Right atrium auricular region (tissue), 2 donors: ENCODE measurements around the gene CCDC71L. TPM values are rescaled to one million over a fixed set of nuclear protein-coding genes. Genes with fewer than 3 reads are reported as not detected.

ENCODE experiments used
- DNase-seq: peaks from one replicate; pipeline ENCODE4 v3.0.0-alpha.2; 2019; ENCODE audit warnings: low spot score
- H3K27ac ChIP-seq, 2 donors: fragments of 200-600 bp; sonication (generic); 1 replicate in 1 of 2; 2 replicates in 1 of 2; pipeline ENCODE4 v1.5.1; 2016 to 2019
- H3K27me3 ChIP-seq, 2 donors: fragments of 200-600 bp; sonication (generic); one replicate each; pipeline versions ENCODE4 v1.5.1 to v1.6.0; 2017 to 2019
- H3K36me3 ChIP-seq: fragments of 200-600 bp; sonication (generic); one replicate; pipeline ENCODE4 v1.5.1; 2016
- H3K4me1 ChIP-seq, 2 donors: fragments of 200-600 bp; sonication (generic); one replicate each; pipeline versions ENCODE4 v1.5.1 to v1.6.0; 2017 to 2019
- H3K4me3 ChIP-seq, 2 donors: fragments of 200-600 bp; sonication (generic); 1 replicate in 1 of 2; 2 replicates in 1 of 2; pipeline ENCODE4 v1.5.1; 2017 to 2019; ENCODE audit warnings: mild to moderate bottlenecking in 1 of 2, moderate library complexity in 1 of 2
- H3K9me3 ChIP-seq, 2 donors: fragments of 200-600 bp; sonication (generic); one replicate each; pipeline ENCODE4 v1.5.1; 2019
- total RNA-seq, 2 donors: library from RNA; depleted of rRNA; stranded (reverse); fragments of >200 nt; gene quantifications; one replicate each; pipeline ENCODE4 v1.1.0, GENCODE V29; 2016
- TF ChIP-seq, protein P1 (sequence below), 2 donors: fragments of 200-600 bp; sonication (generic); IDR thresholded peaks; one replicate each; pipeline ENCODE4 v1.5.1; 2019; ENCODE audit warnings: antibody characterized with exemption in 2 of 2

CCDC71L gene
- total RNA-seq, 2 donors from 2014 or later = 17.5 to 20.9 TPM

- Histone ChIP-seq H3K4me1 (no peaks in the 10 kb centered on the region), H3K9me3 (no peaks in the 10 kb centered on the region), H3K27me3 (no peaks in the 10 kb centered on the region), H3K27ac (no peak overlapping the region), H3K4me3 (no peak overlapping the region), H3K36me3 (no peaks in the 10 kb centered on the region)
- DNase-seq = no peak
- TF ChIP-seq, protein P1, sequence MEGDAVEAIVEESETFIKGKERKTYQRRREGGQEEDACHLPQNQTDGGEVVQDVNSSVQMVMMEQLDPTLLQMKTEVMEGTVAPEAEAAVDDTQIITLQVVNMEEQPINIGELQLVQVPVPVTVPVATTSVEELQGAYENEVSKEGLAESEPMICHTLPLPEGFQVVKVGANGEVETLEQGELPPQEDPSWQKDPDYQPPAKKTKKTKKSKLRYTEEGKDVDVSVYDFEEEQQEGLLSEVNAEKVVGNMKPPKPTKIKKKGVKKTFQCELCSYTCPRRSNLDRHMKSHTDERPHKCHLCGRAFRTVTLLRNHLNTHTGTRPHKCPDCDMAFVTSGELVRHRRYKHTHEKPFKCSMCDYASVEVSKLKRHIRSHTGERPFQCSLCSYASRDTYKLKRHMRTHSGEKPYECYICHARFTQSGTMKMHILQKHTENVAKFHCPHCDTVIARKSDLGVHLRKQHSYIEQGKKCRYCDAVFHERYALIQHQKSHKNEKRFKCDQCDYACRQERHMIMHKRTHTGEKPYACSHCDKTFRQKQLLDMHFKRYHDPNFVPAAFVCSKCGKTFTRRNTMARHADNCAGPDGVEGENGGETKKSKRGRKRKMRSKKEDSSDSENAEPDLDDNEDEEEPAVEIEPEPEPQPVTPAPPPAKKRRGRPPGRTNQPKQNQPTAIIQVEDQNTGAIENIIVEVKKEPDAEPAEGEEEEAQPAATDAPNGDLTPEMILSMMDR (IDR thresholded peaks at IDR 0.05) = no peak
These were observed 51.5 kb downstream of the CCDC71L start for GRCh38 chr7:106609416-106609815.

DNA sequence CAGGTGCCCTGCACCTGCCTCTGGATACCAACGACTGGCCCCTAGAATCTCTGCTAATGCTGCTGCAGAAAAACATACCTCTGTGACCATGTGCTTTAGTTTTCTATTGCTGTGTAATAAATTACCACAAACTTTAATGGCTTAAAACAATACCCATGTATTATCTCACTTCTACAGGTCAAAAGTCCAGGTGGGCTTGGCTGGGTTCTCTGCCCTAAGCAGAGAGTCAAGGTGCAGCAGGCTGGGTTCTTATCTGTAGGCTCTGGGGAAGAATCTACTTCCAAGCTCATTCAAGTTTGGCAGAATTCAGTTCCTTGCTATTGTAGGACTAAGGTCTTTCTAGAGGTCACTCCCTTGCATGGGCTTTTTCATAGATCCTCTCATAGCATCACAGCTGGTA, 52.3 kb downstream of the CCDC71L start:
- no peaks in the 10 kb centered on the region for H3K4me1 ChIP-seq
- no peak overlapping the region for H3K4me3 ChIP-seq
- TF ChIP-seq, protein P1 (IDR thresholded peaks at IDR 0.05) = no peak
- no peaks in the 10 kb centered on the region for H3K9me3 ChIP-seq
- no peak overlapping the region for H3K27ac ChIP-seq
- no peaks in the 10 kb centered on the region for H3K36me3 ChIP-seq
- DNase-seq = no peak
- no peaks in the 10 kb centered on the region for H3K27me3 ChIP-seq

Other genes starting within 250 kb of the CCDC71L start
- gene PIK3CG, start 204.1 kb upstream of the CCDC71L start, total RNA-seq = 1 to 10 TPM in 1 of 2 donors, under 1 TPM in 1; 0.82 to 3.0 TPM